Loucy (cell line): ENCODE data around the gene EZR.

Experiments
- H2AFZ ChIP-seq: fragments of 200-600 bp; sonication (generic); 2 replicates; pipeline ENCODE4 v1.6.0; 2016; ENCODE audit warnings: antibody characterized with exemption, mild to moderate bottlenecking, low read length, moderate library complexity
- H3F3A ChIP-seq: fragments of 200-600 bp; 2 replicates; pipeline ENCODE4 v1.6.0; 2016; ENCODE audit warnings: antibody characterized with exemption, low read depth, mild to moderate bottlenecking
- H3K27me3 ChIP-seq: fragments of 200-600 bp; sonication (generic); 2 replicates; pipeline ENCODE4 v1.6.1; 2014; ENCODE audit warnings: low read length, mild to moderate bottlenecking; ENCODE audit not compliant: insufficient read depth, poor library complexity, severe bottlenecking
- H3K36me3 ChIP-seq: fragments of 200-600 bp; sonication (generic); 2 replicates; pipeline ENCODE4 v1.6.1; 2016; ENCODE audit warnings: low read length; ENCODE audit not compliant: insufficient read depth
- H3K4me1 ChIP-seq: fragments of 200-600 bp; sonication (generic); 2 replicates; pipeline ENCODE4 v1.5.1; 2014; ENCODE audit warnings: low read length, mild to moderate bottlenecking; ENCODE audit not compliant: insufficient read depth, poor library complexity, severe bottlenecking
- H3K4me2 ChIP-seq: fragments of 200-600 bp; sonication (generic); 2 replicates; pipeline ENCODE4 v1.6.0; 2014; ENCODE audit warnings: antibody characterized with exemption, low read length, low read depth, mild to moderate bottlenecking; ENCODE audit not compliant: poor library complexity, severe bottlenecking
- H3K4me3 ChIP-seq: fragments of 200-600 bp; sonication (generic); 2 replicates; pipeline ENCODE4 v1.5.1; 2014; ENCODE audit warnings: low read length, mild to moderate bottlenecking, mixed read lengths; ENCODE audit not compliant: poor library complexity, severe bottlenecking
- H3K79me2 ChIP-seq: fragments of 200-600 bp; sonication (generic); 2 replicates; pipeline ENCODE4 v1.6.1; 2014; ENCODE audit warnings: low read length; ENCODE audit not compliant: insufficient read depth
- H3K9ac ChIP-seq: fragments of 200-600 bp; sonication (generic); 2 replicates; pipeline ENCODE4 v1.6.0; 2014; ENCODE audit warnings: mild to moderate bottlenecking, low read depth, low read length, moderate library complexity; ENCODE audit not compliant: poor library complexity, severe bottlenecking
- H3K9me2 ChIP-seq: fragments of 200-600 bp; sonication (generic); replicated peaks from 2 replicates; pipeline ENCODE4 v1.6.1; 2016; ENCODE audit warnings: low read depth, low read length, mixed read lengths
- H3K9me3 ChIP-seq: fragments of 200-600 bp; sonication (generic); 2 replicates; pipeline ENCODE4 v1.6.1; 2014; ENCODE audit warnings: mild to moderate bottlenecking, antibody characterized with exemption, low read length, low read depth; ENCODE audit not compliant: insufficient read depth
- H4K20me1 ChIP-seq: fragments of 200-600 bp; sonication (generic); 2 replicates; pipeline ENCODE4 v1.6.0; 2014; ENCODE audit warnings: antibody characterized with exemption, low read length, mild to moderate bottlenecking; ENCODE audit not compliant: insufficient read depth, poor library complexity, severe bottlenecking
- EZH2phosphoT487 ChIP-seq: fragments of 200-600 bp; IDR thresholded peaks from 2 replicates; pipeline ENCODE4 v1.6.1; 2018; ENCODE audit warnings: antibody characterized with exemption, mild to moderate bottlenecking, moderate library complexity, borderline replicate concordance
- TF ChIP-seq, protein P1 (sequence below): fragments of 200-600 bp; sonication (generic); conservative IDR thresholded peaks from 2 replicates; pipeline ENCODE4 v1.5.1; 2014; ENCODE audit warnings: mild to moderate bottlenecking, antibody characterized with exemption, low read length

EZR gene

DNA sequence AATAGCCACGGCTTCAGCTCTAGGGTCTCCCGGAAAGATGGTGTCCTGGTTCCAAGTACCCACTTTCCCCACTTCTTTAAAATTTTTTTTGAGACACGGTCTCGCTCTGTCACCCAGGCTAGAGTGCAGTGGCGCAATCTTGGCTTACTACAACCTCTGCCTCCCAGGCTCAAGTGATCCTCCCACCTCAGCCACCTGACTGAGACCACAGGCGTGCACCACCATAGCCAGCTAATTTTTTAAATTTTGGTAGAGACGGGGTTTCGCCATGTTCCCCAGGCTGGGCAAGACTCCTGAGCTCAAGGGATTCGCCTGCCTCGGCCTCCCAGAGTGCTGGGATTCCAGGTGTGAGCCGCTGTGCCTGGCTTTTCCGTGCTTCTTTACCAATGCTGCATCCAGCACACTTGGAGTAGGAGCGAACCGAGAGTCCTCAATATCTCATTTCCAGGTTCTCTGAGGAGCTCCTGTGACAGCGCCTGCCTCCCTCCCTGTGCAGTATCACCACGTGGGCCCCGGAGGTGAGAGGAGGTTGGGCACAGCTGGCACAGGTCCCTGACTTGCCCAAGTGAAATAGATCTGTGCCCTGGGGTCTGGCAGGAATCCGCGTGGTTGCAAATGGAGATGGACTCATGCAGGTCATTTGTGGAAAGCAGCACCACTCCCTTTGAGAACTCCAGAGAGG, 37.3 kb downstream of the EZR start:
- Histone ChIP-seq H4K20me1 (no peaks in the 10 kb centered on the region), H3K9me3 (no peaks in the 10 kb centered on the region), H3K4me1 (no peaks in the 10 kb centered on the region), H3K27me3 (no peaks in the 10 kb centered on the region), H3K79me2 (no peaks in the 10 kb centered on the region), H3K36me3 (peaks cover 92% of the 10 kb centered on the region), H3K9ac (no peak overlapping the region), H3K4me2 (no peak overlapping the region), H2AFZ (no peak overlapping the region), H3F3A (no peaks in the 10 kb centered on the region), H3K9me2 (no peaks in the 10 kb centered on the region), H3K4me3 (no peak overlapping the region)
- TF ChIP-seq, protein P1, sequence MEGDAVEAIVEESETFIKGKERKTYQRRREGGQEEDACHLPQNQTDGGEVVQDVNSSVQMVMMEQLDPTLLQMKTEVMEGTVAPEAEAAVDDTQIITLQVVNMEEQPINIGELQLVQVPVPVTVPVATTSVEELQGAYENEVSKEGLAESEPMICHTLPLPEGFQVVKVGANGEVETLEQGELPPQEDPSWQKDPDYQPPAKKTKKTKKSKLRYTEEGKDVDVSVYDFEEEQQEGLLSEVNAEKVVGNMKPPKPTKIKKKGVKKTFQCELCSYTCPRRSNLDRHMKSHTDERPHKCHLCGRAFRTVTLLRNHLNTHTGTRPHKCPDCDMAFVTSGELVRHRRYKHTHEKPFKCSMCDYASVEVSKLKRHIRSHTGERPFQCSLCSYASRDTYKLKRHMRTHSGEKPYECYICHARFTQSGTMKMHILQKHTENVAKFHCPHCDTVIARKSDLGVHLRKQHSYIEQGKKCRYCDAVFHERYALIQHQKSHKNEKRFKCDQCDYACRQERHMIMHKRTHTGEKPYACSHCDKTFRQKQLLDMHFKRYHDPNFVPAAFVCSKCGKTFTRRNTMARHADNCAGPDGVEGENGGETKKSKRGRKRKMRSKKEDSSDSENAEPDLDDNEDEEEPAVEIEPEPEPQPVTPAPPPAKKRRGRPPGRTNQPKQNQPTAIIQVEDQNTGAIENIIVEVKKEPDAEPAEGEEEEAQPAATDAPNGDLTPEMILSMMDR: no peak
- no peak for TF ChIP-seq EZH2phosphoT487

DNA sequence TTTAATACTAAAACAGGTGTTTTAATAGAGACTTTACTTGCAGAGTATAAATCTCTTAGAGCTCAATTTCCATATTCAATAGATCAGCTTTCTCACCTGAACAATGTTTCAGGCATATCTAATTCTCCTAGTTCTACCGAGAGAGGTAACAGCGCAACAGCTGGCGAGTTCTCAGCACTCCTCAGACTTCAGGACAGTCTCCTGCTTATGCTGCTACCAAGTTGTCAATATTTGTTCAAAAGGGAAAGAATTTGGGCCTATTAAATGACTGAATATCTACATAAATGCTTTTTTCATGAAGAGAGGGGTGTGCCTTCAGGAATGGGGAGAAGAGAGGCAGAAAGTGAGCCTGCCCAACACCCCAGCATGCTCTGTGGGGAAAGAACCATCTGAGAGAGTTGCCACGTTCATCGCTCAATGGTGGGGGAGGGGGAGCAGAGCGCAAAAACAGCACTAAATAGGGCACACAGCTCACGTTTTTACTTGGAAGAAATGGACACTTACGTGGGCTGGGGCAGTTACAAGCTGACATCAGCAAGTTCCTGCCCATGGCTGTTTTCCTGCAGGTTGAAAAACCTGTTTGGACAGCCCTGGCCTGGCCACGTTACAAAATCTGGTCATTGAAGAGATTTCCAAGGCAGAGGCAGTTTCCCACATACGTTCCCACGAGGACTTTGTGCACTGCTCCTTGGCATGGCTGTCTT, 38.0 kb downstream of the EZR start:
- TF ChIP-seq EZH2phosphoT487: no peak
- TF ChIP-seq, protein P1: no peak
- Histone ChIP-seq H4K20me1 (no peaks in the 10 kb centered on the region), H3K36me3 (peaks cover 92% of the 10 kb centered on the region), H3K4me2 (no peak overlapping the region), H3K9ac (no peak overlapping the region), H3K9me2 (no peaks in the 10 kb centered on the region), H3K4me3 (no peak overlapping the region), H3F3A (no peaks in the 10 kb centered on the region), H2AFZ (no peak overlapping the region), H3K27me3 (no peaks in the 10 kb centered on the region), H3K79me2 (no peaks in the 10 kb centered on the region), H3K9me3 (no peaks in the 10 kb centered on the region), H3K4me1 (no peaks in the 10 kb centered on the region)

DNA sequence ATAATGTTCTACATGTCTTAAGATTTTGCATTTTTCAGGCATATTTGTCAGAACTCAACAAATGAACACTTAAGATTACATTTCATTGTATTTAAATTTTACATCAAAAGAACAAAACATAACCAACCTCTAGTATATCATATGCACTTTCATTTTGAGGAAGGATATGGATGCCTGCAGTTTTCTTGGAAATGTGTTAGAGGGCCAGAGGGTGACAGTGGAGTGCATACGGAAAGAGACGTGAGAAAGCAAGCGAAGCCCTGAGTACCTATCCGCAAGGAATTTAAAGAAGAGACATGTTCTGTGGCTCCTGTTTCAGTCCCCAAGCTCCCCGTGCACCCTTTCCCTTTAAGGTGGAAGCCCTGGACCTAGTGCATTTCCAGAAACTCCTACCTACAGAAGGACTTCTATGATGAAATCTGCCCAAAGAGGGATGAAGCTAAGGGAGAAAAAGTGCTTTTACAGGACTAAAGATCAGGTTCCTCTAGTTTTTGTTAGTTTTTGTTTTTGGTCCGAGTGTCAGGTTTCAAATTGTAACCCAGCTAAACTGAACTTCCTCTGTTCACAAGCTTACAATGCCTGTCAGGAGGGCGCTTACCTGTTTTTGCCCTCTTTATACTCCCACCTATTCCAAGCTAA, 38.8 kb downstream of the EZR start:
- H3K9ac ChIP-seq: no peak overlapping the region
- H3K9me3 ChIP-seq: no peaks in the 10 kb centered on the region
- H4K20me1 ChIP-seq: no peaks in the 10 kb centered on the region
- no peak overlapping the region for H3K4me3 ChIP-seq
- H3K36me3 ChIP-seq: peaks cover 94% of the 10 kb centered on the region
- no peak overlapping the region for H2AFZ ChIP-seq
- H3K9me2 ChIP-seq: no peaks in the 10 kb centered on the region
- H3K79me2 ChIP-seq: no peaks in the 10 kb centered on the region
- no peaks in the 10 kb centered on the region for H3F3A ChIP-seq
- no peaks in the 10 kb centered on the region for H3K4me1 ChIP-seq
- no peaks in the 10 kb centered on the region for H3K27me3 ChIP-seq
- TF ChIP-seq, protein P1: no peak
- no peak for TF ChIP-seq EZH2phosphoT487
- H3K4me2 ChIP-seq: no peak overlapping the region
